RWPE1 (cell line): ENCODE results near the gene NFATC1.

ENCODE experiments used
- CTCF ChIA-PET: fragments of 350-600 bp; sonication (Branson Sonifier 250); formaldehyde crosslinking; extraction: SDS; loops from one replicate; lab custom pipeline; 2021; lab: Yijun Ruan, JAX
- POLR2A ChIA-PET: fragments of 400-600 bp; formaldehyde crosslinking; extraction: SDS; loops from one replicate; lab custom pipeline; 2020; ENCODE audit warnings: antibody characterized with exemption; ENCODE audit not compliant: low non-redundant PET; lab: Yijun Ruan, JAX
- DNase-seq: peaks from one replicate; pipeline ENCODE4 v3.0.0; 2012; ENCODE audit warnings: low spot score
- H3K27ac ChIP-seq: fragments of 450-650 bp; 2 replicates; pipeline ENCODE4 v1.5.1; 2017
- CTCF ChIP-seq: fragments of 450-650 bp; conservative IDR thresholded peaks from 2 replicates; pipeline ENCODE4 v1.5.1; 2017; ENCODE audit warnings: low read depth, mild to moderate bottlenecking

The NFATC1 gene

DNA sequence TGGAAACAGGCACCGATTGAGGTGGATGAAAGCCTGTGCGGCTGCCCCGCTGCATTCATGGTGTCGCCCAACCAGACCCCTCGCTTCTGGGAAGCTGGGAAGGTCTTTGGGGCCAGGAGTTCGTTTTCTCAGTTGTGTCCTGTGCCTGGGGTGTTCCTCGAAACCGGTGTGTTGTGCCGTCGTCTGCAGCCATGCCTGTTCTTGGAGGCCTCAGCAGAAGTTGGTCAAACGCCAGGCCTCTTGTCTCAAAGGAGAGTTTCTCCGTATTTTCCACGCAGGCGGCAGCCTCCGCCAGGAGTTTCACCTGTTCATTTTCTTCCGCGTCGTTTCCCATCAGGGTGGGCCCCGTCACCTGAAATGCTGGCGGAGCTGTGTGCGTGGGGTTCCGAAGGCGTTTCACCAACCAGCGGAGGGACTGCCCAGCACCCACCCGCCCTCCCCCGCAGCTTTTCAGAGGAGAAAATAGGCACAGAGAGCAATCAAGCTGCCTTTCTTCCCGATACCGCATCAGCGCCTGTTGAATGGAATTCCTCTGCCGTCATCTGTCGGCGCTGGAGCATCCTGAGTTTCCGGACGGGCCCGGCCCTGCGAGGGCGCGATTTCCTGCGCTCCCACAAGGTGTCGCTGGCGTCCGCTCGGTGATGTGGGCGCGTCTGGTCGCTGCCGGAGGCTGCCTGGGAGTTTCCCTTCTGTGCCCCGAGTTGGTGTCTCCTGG is 17.0 kb upstream of the NFATC1 start:
- ChIA-PET POLR2A (no interaction called here), CTCF (interaction anchor here (0.6 to 0.7 kb wide), 4 partner anchors 10 to 568 kb away, joined by 3 read pairs; no protein-coding TSS in a partner anchor)
- H3K27ac ChIP-seq: no peak overlapping the region
- TF ChIP-seq CTCF: peak; percentile 98
- DNase-seq: peak; percentile 76

- CTCF ChIA-PET: interaction anchor here (0.6 to 1.4 kb wide), 3 partner anchors 9 to 150 kb away, joined by 3 to 4 read pairs (median 3); no protein-coding TSS in a partner anchor
- no peak for DNase-seq
- POLR2A ChIA-PET: no interaction called here
- H3K27ac ChIP-seq: no peak overlapping the region
- TF ChIP-seq CTCF: peak; percentile 48
These were observed 16.4 kb upstream of the NFATC1 start for GRCh38 chr18:79379251-79379905.

DNA sequence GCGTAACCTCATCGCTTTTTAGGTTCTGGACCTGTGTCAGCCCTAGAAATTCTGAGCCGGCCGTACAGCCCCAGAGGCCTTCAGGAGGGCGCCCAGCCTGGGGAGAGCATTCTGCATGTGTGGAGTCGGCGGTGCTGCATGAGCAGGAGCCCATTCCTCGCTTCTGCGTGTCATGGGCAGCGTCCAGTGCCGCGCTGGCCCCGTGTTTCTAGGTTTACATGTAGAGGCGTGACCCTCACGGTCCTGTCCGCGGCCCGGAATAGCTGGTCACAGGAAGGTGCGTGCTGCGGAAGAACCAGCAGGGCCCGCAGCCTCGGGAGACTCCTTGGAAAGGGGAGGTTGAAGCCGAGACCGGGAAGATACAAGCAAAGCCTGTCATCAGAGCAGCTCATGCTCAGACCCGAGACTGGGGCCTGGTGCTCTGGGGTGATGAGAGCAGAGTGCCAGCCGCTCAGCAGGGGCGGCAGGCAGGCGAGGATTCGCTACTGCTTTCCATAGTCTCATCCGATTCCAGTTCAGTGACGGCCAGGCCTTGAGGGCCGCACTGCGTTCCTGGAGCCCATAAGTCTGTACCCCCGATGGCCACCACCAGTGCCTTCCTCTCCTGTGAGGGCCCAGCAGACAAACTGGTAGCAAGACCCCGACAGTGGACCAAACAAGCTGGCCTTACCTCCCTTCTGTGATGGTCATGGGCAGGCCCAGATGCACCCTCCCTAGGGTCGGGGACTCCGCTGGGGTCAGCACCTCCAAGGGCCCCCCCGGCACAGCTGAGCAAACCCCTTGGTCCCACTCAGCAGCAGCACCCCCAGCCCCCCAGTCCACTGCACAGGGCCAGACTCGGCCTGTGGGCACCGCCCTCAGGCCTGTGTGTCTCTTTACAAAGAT is 15.6 kb upstream of the NFATC1 start:
- ChIA-PET CTCF (interaction anchor here (0.8 to 1.6 kb wide), 7 partner anchors 9 to 262 kb away, joined by 3 to 6 read pairs (median 3); no protein-coding TSS in a partner anchor), POLR2A (no interaction called here)
- no peak for TF ChIP-seq CTCF
- H3K27ac ChIP-seq: no peak overlapping the region
- no peak for DNase-seq

- H3K27ac ChIP-seq: no peak overlapping the region
- POLR2A ChIA-PET: no interaction called here
- peak; percentile 93 for TF ChIP-seq CTCF
- peak; percentile 59 for DNase-seq
- CTCF ChIA-PET: interaction anchor here (0.5 to 1.6 kb wide), 7 partner anchors 10 to 396 kb away, joined by 3 to 6 read pairs (median 4); no protein-coding TSS in a partner anchor
These were observed 14.6 kb upstream of the NFATC1 start for GRCh38 chr18:79380816-79381806.

- CTCF ChIA-PET: interaction anchor here (1.6 kb wide), 1 partner anchor 260 kb away, joined by 6 read pairs; no protein-coding TSS in a partner anchor
- no peak overlapping the region for H3K27ac ChIP-seq
- no peak for TF ChIP-seq CTCF
- POLR2A ChIA-PET: no interaction called here
- DNase-seq: no peak
These were observed 13.9 kb upstream of the NFATC1 start for GRCh38 chr18:79381811-79382311.
